Spleen (tissue), 11 donors: ENCODE results near the gene DUS2. TPM values are rescaled to one million over a fixed set of nuclear protein-coding genes. Genes with fewer than 3 reads are reported as not detected.
"Not testable (repeated sequence)": the region's sequence is repeated elsewhere in the genome, so short reads cannot be mapped to it uniquely, and the experiment has no call there.

Experiments
- DNase-seq: peaks from one replicate; pipeline ENCODE4 v3.0.0-alpha.2; 2020
- H3K27ac ChIP-seq, 8 donors: fragments of 200-600 bp; sonication (generic) in 7 of 8; 1 replicate in 4 of 8; 2 replicates in 4 of 8; pipeline versions ENCODE4 v1.5.0 to v1.8.0; 2016 to 2021; ENCODE audit warnings: inconsistent platforms in 4 of 8, mild to moderate bottlenecking in 4 of 8, moderate library complexity in 1 of 8
- H3K27me3 ChIP-seq, 7 donors: fragments of 200-600 bp; sonication (generic) in 6 of 7; replicated peaks in 1 of 7; 1 replicate in 4 of 7; 2 replicates in 3 of 7; pipeline versions ENCODE4 v1.5.0 to v1.8.0; 2016 to 2021; ENCODE audit warnings: inconsistent platforms in 3 of 7, mild to moderate bottlenecking in 1 of 7
- H3K36me3 ChIP-seq, 6 donors: fragments of 200-600 bp; sonication (generic) in 5 of 6; 1 replicate in 4 of 6; 2 replicates in 2 of 6; pipeline versions ENCODE4 v1.5.0 to v1.8.0; 2016 to 2021; ENCODE audit warnings: inconsistent platforms in 2 of 6
- H3K4me1 ChIP-seq, 6 donors: fragments of 200-600 bp; sonication (generic) in 5 of 6; 1 replicate in 3 of 6; 2 replicates in 3 of 6; pipeline versions ENCODE4 v1.5.0 to v1.8.0; 2016 to 2021; ENCODE audit warnings: inconsistent platforms in 3 of 6
- H3K4me3 ChIP-seq, 8 donors: fragments of 200-600 bp; sonication (generic) in 7 of 8; 1 replicate in 4 of 8; 2 replicates in 4 of 8; pipeline versions ENCODE4 v1.5.0 to v1.8.0; 2016 to 2021; ENCODE audit warnings: inconsistent platforms in 4 of 8, mild to moderate bottlenecking in 4 of 8, moderate library complexity in 2 of 8
- H3K9me3 ChIP-seq, 8 donors: fragments of 200-600 bp; sonication (generic) in 7 of 8; 1 replicate in 4 of 8; 2 replicates in 4 of 8; pipeline versions ENCODE4 v1.5.0 to v1.8.0; 2016 to 2021; ENCODE audit warnings: inconsistent platforms in 4 of 8
- CTCF ChIP-seq, 11 experiments: fragments of 200-600 bp in 7 of 11; fragments of 450-650 bp in 4 of 11; sonication (generic) in 4 of 11; IDR thresholded peaks in 8 of 11; conservative IDR thresholded peaks in 3 of 11; 1 replicate in 7 of 11; 2 replicates in 4 of 11; pipeline versions ENCODE4 v1.4.0 to v1.8.0; 2016 to 2021; ENCODE audit warnings: antibody characterized with exemption in 11 of 11, inconsistent platforms in 4 of 11, mild to moderate bottlenecking in 1 of 11
- POLR2A ChIP-seq, 3 donors: fragments of 450-650 bp; IDR thresholded peaks; one replicate each; pipeline ENCODE4 v1.5.1; 2017; ENCODE audit warnings: antibody characterized with exemption in 3 of 3, mild to moderate bottlenecking in 1 of 3
- POLR2AphosphoS5 ChIP-seq, 3 donors: sonication (generic); formaldehyde crosslinking; IDR thresholded peaks; one replicate each; pipeline ENCODE4 v1.5.1; 2017; ENCODE audit warnings: antibody characterized with exemption in 3 of 3
- WGBS, 5 donors: extraction: QIAGEN DNeasy Blood & Tissue Kit in 3 of 5; methylation state at CpG; one replicate each; pipeline versions ENCODE4 v1.1.5 to v1.1.7; 2013 to 2018; 5-methylcytosine and 5-hydroxymethylcytosine counted together
- intact Hi-C: fragments of 100-400 bp; cut with DNase I; formaldehyde crosslinking; loops from one replicate; pipeline ENCODE4 v1.15.0; 2023; ENCODE audit warnings: low total_unique reads
- polyA plus RNA-seq, 3 donors: library from polyadenylated mRNA; stranded (reverse); fragments of 200-250 nt; gene quantifications; one replicate each; pipeline ENCODE4 v1.2.1, GENCODE V29; 2013
- total RNA-seq, 7 donors: library from RNA; depleted of rRNA in 3 of 7; stranded (reverse); fragments of >200 nt in 3 of 7; fragmentation: NEBNext Ultra II Directional in 4 of 7; extraction: Animal tissue kit (Norgen Biotek cat#: 25700) in 4 of 7; gene quantifications; one replicate each; pipeline versions ENCODE4 v1.1.0 to v1.2.1, GENCODE V29; 2016 to 2021
- donor health status: healthy with polysubstance abuse.
- donor health status: DM: no; HTN: no; CAD: no; lungs with moderate emphysema.
- donor health status: DM: no; HTN: no; CAD: no.
- donor health status: Bipolar disorder and iron deficiency.
- donor health status: healthy.
- donor health status: DM: no; HTN: no; CAD: no.
- donor health status: DM: yes; HTN: yes; CAD: no.

Gene DUS2
- total and polyA plus RNA-seq, 10 donors = 17.4 to 31.7 (median 27.1) TPM

GRCh38 chr16:68005786-68006286 is 17.2 kb upstream of the DUS2 start:
- TF ChIP-seq CTCF (IDR thresholded peaks at IDR 0.05 in 8 of 11, conservative IDR thresholded peaks at IDR 0.05 in 3 of 11) (no peak), POLR2AphosphoS5 (IDR thresholded peaks at IDR 0.05) (peak in 2 of 3 donors; percentile 33 to 86), POLR2A (IDR thresholded peaks at IDR 0.05) (no peak)
- Histone ChIP-seq H3K4me3 (peak overlapping the region in 1 of 8 donors; percentile 57), H3K4me1 (peaks cover 4 to 66% (median 33%) of the 10 kb centered on the region in 6 donors), H3K27ac (peak overlapping the region; percentile 86 to 96 (median 92)), H3K27me3 (no peaks in the 10 kb centered on the region), H3K36me3 (no peaks in the 10 kb centered on the region), H3K9me3 (no peaks in the 10 kb centered on the region)
- 21 to 24% (median 22%) methylated on average over 6 of the region's 6 CpGs for WGBS, 5 donors
- intact Hi-C loops = no loop called here
- DNase-seq = peak; percentile 91

- Histone ChIP-seq H3K27me3 (no peaks in the 10 kb centered on the region), H3K27ac (peak overlapping the region in 1 of 8 donors; percentile 96), H3K36me3 (no peaks in the 10 kb centered on the region), H3K4me3 (no peak overlapping the region), H3K4me1 (peaks cover 0 to 63% (median 36%) of the 10 kb centered on the region in 6 donors), H3K9me3 (no peaks in the 10 kb centered on the region)
- WGBS, 5 donors = 81 to 88% (median 84%) methylated on average over 9 of the region's 9 CpGs
- no peak for DNase-seq
- intact Hi-C loops = no loop called here
- TF ChIP-seq POLR2A (IDR thresholded peaks at IDR 0.05) (no peak), CTCF (IDR thresholded peaks at IDR 0.05 in 8 of 11, conservative IDR thresholded peaks at IDR 0.05 in 3 of 11) (no peak), POLR2AphosphoS5 (IDR thresholded peaks at IDR 0.05) (no peak)
Observed at GRCh38 chr16:68009157-68009735, 13.8 kb upstream of the DUS2 start.

- peaks cover 0 to 62% (median 30%) of the 10 kb centered on the region in 6 donors for H3K4me1 ChIP-seq
- WGBS, 5 donors = 66 to 85% (median 78%) methylated on average over 4 of the region's 4 CpGs
- intact Hi-C loops, H3K4me3 ChIP-seq, H3K36me3 ChIP-seq, DNase-seq, H3K27ac ChIP-seq, H3K9me3 ChIP-seq, H3K27me3 ChIP-seq: not testable (repeated sequence)
Observed at GRCh38 chr16:68009872-68010271, 13.2 kb upstream of the DUS2 start.

GRCh38 chr16:68013440-68013839 is 9.6 kb upstream of the DUS2 start:
- DNase-seq = no peak
- peak overlapping the region in 1 of 8 donors; percentile 52 for H3K4me3 ChIP-seq
- H3K36me3 ChIP-seq = no peaks in the 10 kb centered on the region
- no peak for TF ChIP-seq CTCF (IDR thresholded peaks at IDR 0.05 in 8 of 11, conservative IDR thresholded peaks at IDR 0.05 in 3 of 11)
- TF ChIP-seq POLR2AphosphoS5 (IDR thresholded peaks at IDR 0.05) = no peak
- TF ChIP-seq POLR2A (IDR thresholded peaks at IDR 0.05) = no peak
- intact Hi-C loops = no loop called here
- 30 to 73% (median 42%) methylated on average over 1 of the region's 1 CpG for WGBS, 5 donors
- peaks cover 0 to 28% (median 9%) of the 10 kb centered on the region in 6 donors for H3K4me1 ChIP-seq
- peak overlapping the region in 7 of 8 donors; percentile 54 to 90 (median 80) for H3K27ac ChIP-seq
- H3K9me3 ChIP-seq = no peaks in the 10 kb centered on the region
- no peaks in the 10 kb centered on the region for H3K27me3 ChIP-seq
